B cell (primary cell): ENCODE results near the gene XNDC1N. TPM values are rescaled to one million over a fixed set of nuclear protein-coding genes. Genes with fewer than 3 reads are reported as not detected.

ENCODE experiments used
- ATAC-seq: fragments of 200-7000 bp; cut with Tn5 transposase; one replicate; pipeline ENCODE4 v1.10.0; 2021; ENCODE audit warnings: low read depth, mild to moderate bottlenecking, moderate number of reproducible peaks, moderate library complexity
- CTCF ChIA-PET: fragments of 350-600 bp; sonication (Branson Sonifier 250); formaldehyde crosslinking; loops from one replicate; lab custom pipeline; 2021; ENCODE audit warnings: antibody characterized with exemption, inconsistent platforms; lab: Charles Lee
- POLR2A ChIA-PET: fragments of 350-600 bp; sonication (Branson Sonifier 250); formaldehyde crosslinking; loops from one replicate; lab custom pipeline; 2021; ENCODE audit warnings: antibody characterized with exemption; lab: Charles Lee
- DNase-seq: peaks from one replicate; pipeline ENCODE4 v3.0.0; 2013
- H2AFZ ChIP-seq: 2 replicates; pipeline ENCODE4 v1.6.1; 2012; ENCODE audit warnings: mild to moderate bottlenecking, low read depth, low read length; ENCODE audit not compliant: insufficient read depth, poor library complexity, severe bottlenecking
- H3K27ac ChIP-seq, 2 donors: 1 replicate in 1 of 2; 2 replicates in 1 of 2; pipeline ENCODE4 v1.5.1; 2012 to 2013; ENCODE audit warnings: low read length in 2 of 2, mild to moderate bottlenecking in 2 of 2, moderate library complexity in 1 of 2
- H3K27me3 ChIP-seq, 4 experiments: fragments of 200-600 bp in 1 of 4; sonication (generic) in 1 of 4; replicated peaks in 1 of 4; 1 replicate in 2 of 4; 2 replicates in 2 of 4; pipeline versions ENCODE4 v1.6.1 to v1.7.0; 2013 to 2016; ENCODE audit warnings: low read length in 3 of 4, mild to moderate bottlenecking in 2 of 4, mixed read lengths in 1 of 4, moderate library complexity in 1 of 4; ENCODE audit not compliant: insufficient read depth in 4 of 4, control insufficient read depth in 3 of 4; ENCODE audit errors: control extremely low read depth in 1 of 4
- H3K36me3 ChIP-seq, 2 experiments: replicated peaks in 1 of 2; 1 replicate in 1 of 2; 2 replicates in 1 of 2; pipeline versions ENCODE4 v1.6.1 to v1.7.1; 2013; ENCODE audit warnings: low read length in 1 of 2; ENCODE audit not compliant: insufficient read depth in 2 of 2, control insufficient read depth in 1 of 2; ENCODE audit errors: control extremely low read depth in 1 of 2, extremely low read depth in 1 of 2
- H3K4me1 ChIP-seq, 2 donors: fragments of 200-600 bp in 1 of 2; sonication (generic) in 1 of 2; 1 replicate in 1 of 2; 2 replicates in 1 of 2; pipeline versions ENCODE4 v1.5.1 to v1.6.1; 2013 to 2017; ENCODE audit warnings: low read length in 2 of 2; ENCODE audit not compliant: control insufficient read depth in 2 of 2, insufficient read depth in 2 of 2
- H3K4me2 ChIP-seq: replicated peaks from 2 replicates; pipeline ENCODE3; 2012; ENCODE audit warnings: mild to moderate bottlenecking, low read depth, low read length; ENCODE audit not compliant: poor library complexity, severe bottlenecking
- H3K4me3 ChIP-seq, 5 experiments: fragments of 200-600 bp in 1 of 5; sonication (generic) in 1 of 5; 1 replicate in 3 of 5; 2 replicates in 2 of 5; pipeline versions ENCODE4 v1.5.1 to v1.7.0; 2011 to 2016; ENCODE audit warnings: low read length in 4 of 5, mild to moderate bottlenecking in 4 of 5, low read depth in 2 of 5, control low read depth in 1 of 5, moderate library complexity in 1 of 5; ENCODE audit not compliant: insufficient read depth in 1 of 5; ENCODE audit errors: control extremely low read depth in 1 of 5, extremely low read depth in 1 of 5
- H3K79me2 ChIP-seq: fragments of 200-600 bp; sonication (generic); one replicate; pipeline ENCODE4 v1.6.0; 2016; ENCODE audit warnings: low read length; ENCODE audit not compliant: control insufficient read depth, insufficient read depth
- H3K9ac ChIP-seq: fragments of 200-600 bp; sonication (generic); 2 replicates; pipeline ENCODE4 v1.6.1; 2017; ENCODE audit warnings: mild to moderate bottlenecking, low read length, moderate library complexity
- H3K9me3 ChIP-seq, 3 donors: one replicate each; pipeline versions ENCODE4 v1.6.1 to v1.7.1; 2013; ENCODE audit warnings: low read length in 2 of 3; ENCODE audit not compliant: control insufficient read depth in 2 of 3, insufficient read depth in 1 of 3; ENCODE audit errors: control extremely low read depth in 1 of 3
- H4K20me1 ChIP-seq: 2 replicates; pipeline ENCODE4 v1.6.0; 2012; ENCODE audit warnings: mild to moderate bottlenecking, low read length; ENCODE audit not compliant: insufficient read depth, control insufficient read depth, poor library complexity, severe bottlenecking
- H3K27ac Mint-ChIP-seq: one replicate; pipeline ENCODE4 v1.8.0; 2021; ENCODE audit warnings: mixed read lengths
- H3K27me3 Mint-ChIP-seq: one replicate; pipeline ENCODE4 v1.8.0; 2021; ENCODE audit warnings: mixed read lengths
- H3K4me1 Mint-ChIP-seq: one replicate; pipeline ENCODE4 v1.8.0; 2021; ENCODE audit warnings: mixed read lengths
- H3K4me3 Mint-ChIP-seq: one replicate; pipeline ENCODE4 v1.8.0; 2021; ENCODE audit warnings: mixed read lengths
- H3K9me3 Mint-ChIP-seq: one replicate; pipeline ENCODE4 v1.8.0; 2022; ENCODE audit warnings: mixed read lengths; ENCODE audit not compliant: insufficient read depth
- EZH2 ChIP-seq: IDR thresholded peaks from 2 replicates; pipeline ENCODE4 v1.6.1; 2012; ENCODE audit warnings: borderline replicate concordance, low read depth, mild to moderate bottlenecking, moderate library complexity, low read length; ENCODE audit not compliant: insufficient read depth, poor library complexity, severe bottlenecking
- WGBS: methylation state at CpG from one replicate; pipeline ENCODE4 v1.1.5; 2013; ENCODE audit warnings: missing lambda C conversion rate; ENCODE audit not compliant: insufficient coverage; 5-methylcytosine and 5-hydroxymethylcytosine counted together
- intact Hi-C: fragments of 100-400 bp; cut with micrococcal nuclease; formaldehyde crosslinking; loops from one replicate; pipeline ENCODE4 v1.10.0; 2022
- polyA plus RNA-seq: library from polyadenylated mRNA; depleted of rRNA; stranded (reverse); fragments of >200 nt; gene quantifications from 2 replicates; pipeline ENCODE4 v1.2.3, GENCODE V29; 2012
- total RNA-seq, 2 donors: library from RNA; stranded (reverse); fragments of 120-200 nt in 1 of 2; gene quantifications; 1 replicate in 1 of 2; 2 replicates in 1 of 2; pipeline versions ENCODE4 v1.2.3 to v1.2.4, GENCODE V29; 2013 to 2022
- TF ChIP-seq, protein P1 (sequence below): fragments of 200-600 bp; IDR thresholded peaks from one replicate; pipeline ENCODE4 v1.8.0; 2022; ENCODE audit warnings: antibody characterized with exemption, mild to moderate bottlenecking

XNDC1N gene
- total and polyA plus RNA-seq, 2 donors (not counting 1 experiment from before 2014, with no cell fraction given) = 5.8 to 34.2 TPM

GRCh38 chr11:71946144-71946571 is 17.8 kb upstream of the XNDC1N start:
- TF ChIP-seq, protein P1, sequence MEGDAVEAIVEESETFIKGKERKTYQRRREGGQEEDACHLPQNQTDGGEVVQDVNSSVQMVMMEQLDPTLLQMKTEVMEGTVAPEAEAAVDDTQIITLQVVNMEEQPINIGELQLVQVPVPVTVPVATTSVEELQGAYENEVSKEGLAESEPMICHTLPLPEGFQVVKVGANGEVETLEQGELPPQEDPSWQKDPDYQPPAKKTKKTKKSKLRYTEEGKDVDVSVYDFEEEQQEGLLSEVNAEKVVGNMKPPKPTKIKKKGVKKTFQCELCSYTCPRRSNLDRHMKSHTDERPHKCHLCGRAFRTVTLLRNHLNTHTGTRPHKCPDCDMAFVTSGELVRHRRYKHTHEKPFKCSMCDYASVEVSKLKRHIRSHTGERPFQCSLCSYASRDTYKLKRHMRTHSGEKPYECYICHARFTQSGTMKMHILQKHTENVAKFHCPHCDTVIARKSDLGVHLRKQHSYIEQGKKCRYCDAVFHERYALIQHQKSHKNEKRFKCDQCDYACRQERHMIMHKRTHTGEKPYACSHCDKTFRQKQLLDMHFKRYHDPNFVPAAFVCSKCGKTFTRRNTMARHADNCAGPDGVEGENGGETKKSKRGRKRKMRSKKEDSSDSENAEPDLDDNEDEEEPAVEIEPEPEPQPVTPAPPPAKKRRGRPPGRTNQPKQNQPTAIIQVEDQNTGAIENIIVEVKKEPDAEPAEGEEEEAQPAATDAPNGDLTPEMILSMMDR = no peak
- TF ChIP-seq EZH2 = no peak
- intact Hi-C loops = no loop called here
- WGBS = no CpG with 5 or more reads among the region's 2 CpGs
- Histone ChIP-seq H3K9me3 (no peaks in the 10 kb centered on the region), H3K27ac (no peak overlapping the region), H3K27me3 (no peaks in the 10 kb centered on the region), H3K4me3 (no peak overlapping the region), H3K9ac (no peak overlapping the region), H3K4me2 (no peak overlapping the region), H3K36me3 (peaks cover 2 to 6% of the 10 kb centered on the region in 2 experiments), H3K4me1 (peaks cover 12 to 13% of the 10 kb centered on the region in 2 donors), H2AFZ (no peak overlapping the region), H3K79me2 (peaks cover 98% of the 10 kb centered on the region), H4K20me1 (peaks cover 30% of the 10 kb centered on the region)
- DNase-seq = no peak
- ChIA-PET POLR2A (interaction anchor here (0.7 kb wide), 1 partner anchor 103 kb away, joined by 4 read pairs; no protein-coding TSS in a partner anchor), CTCF (interaction anchor here (0.7 kb wide), 1 partner anchor 32 kb away, joined by 3 read pairs; no protein-coding TSS in a partner anchor)
- H3K4me3 Mint-ChIP-seq = no peak overlapping the region
- H3K27me3 Mint-ChIP-seq = no peaks in the 10 kb centered on the region
- ATAC-seq = no peak
- no peak overlapping the region for H3K27ac Mint-ChIP-seq
- peaks cover 36% of the 10 kb centered on the region for H3K4me1 Mint-ChIP-seq
- H3K9me3 Mint-ChIP-seq = no peaks in the 10 kb centered on the region

DNA sequence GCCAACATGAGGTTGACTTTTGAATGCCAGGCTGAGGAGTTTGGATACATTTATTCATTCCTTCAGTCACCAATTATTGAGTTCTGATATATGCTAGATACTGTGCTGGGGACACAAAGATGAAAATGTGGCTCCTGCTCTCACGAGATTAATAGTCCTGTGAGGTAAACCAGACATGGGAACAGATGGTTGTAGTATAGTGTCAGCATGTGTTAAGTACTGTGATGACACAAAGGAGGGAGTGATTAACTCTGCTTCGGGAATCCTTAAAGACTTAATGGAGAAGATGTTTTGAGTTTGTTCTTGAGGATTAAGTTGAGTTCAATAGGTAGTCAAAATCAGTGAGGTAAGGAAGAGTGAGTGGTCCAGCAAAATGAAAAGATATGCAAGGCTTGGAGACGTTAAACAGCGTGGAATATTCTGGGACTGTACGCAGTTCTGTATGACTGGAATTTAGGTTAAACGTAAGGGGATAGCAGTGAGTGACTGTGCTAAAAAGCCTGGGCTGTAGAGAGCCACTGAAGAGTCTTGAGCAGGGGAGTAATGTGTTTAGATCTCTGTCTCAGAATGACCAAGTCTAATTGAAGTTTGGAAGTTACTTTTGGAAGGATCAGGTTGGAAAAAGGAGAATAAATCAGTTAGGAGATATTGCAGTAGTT is 12.3 kb upstream of the XNDC1N start:
- no peaks in the 10 kb centered on the region for H3K9me3 ChIP-seq
- H2AFZ ChIP-seq = no peak overlapping the region
- H3K27ac ChIP-seq = no peak overlapping the region
- Mint-ChIP-seq H3K4me3 (no peak overlapping the region), H3K9me3 (no peaks in the 10 kb centered on the region), H3K4me1 (peaks cover 20% of the 10 kb centered on the region), H3K27me3 (no peaks in the 10 kb centered on the region), H3K27ac (no peak overlapping the region)
- H3K79me2 ChIP-seq = peaks cover 97% of the 10 kb centered on the region
- H4K20me1 ChIP-seq = peaks cover 18% of the 10 kb centered on the region
- CTCF ChIA-PET = no interaction called here
- WGBS = 97% methylated on average over 6 of the region's 6 CpGs
- peaks cover 12 to 13% of the 10 kb centered on the region in 2 donors for H3K4me1 ChIP-seq
- ATAC-seq = no peak
- intact Hi-C loops = no loop called here
- POLR2A ChIA-PET = no interaction called here
- H3K4me2 ChIP-seq = no peak overlapping the region
- DNase-seq = no peak
- no peaks in the 10 kb centered on the region for H3K27me3 ChIP-seq
- no peak overlapping the region for H3K4me3 ChIP-seq
- no peak overlapping the region for H3K9ac ChIP-seq
- TF ChIP-seq EZH2 = no peak
- TF ChIP-seq, protein P1 = no peak
- peaks cover 2 to 6% of the 10 kb centered on the region in 2 experiments for H3K36me3 ChIP-seq
